Measurements from ENCODE around the gene PASK.

GRCh38 chr2:241129086-241129871 is 20.0 kb downstream of the PASK start:
- no peak for TF ChIP-seq CEBPB (IDR thresholded peaks at IDR 0.05; ENCODE audit: low read depth)
- no peak for TF ChIP-seq CTCF (IDR thresholded peaks at IDR 0.05 in 2 of 3, conservative IDR thresholded peaks at IDR 0.05 in 1 of 3; ENCODE audit: borderline replicate concordance in 1 of 3, insufficient read depth in 1 of 3, low read depth in 2 of 3, low read length in 2 of 3)
- no peak for TF ChIP-seq SRF (IDR thresholded peaks at IDR 0.05; ENCODE audit: low read depth)
- TF ChIP-seq POLR2AphosphoS5 (IDR thresholded peaks at IDR 0.05; ENCODE audit: low read depth, low read length), result no peak
- no peak for TF ChIP-seq EZH2 (IDR thresholded peaks at IDR 0.05)
- TF ChIP-seq POLR2A (IDR thresholded peaks at IDR 0.05; ENCODE audit: borderline replicate concordance, extremely low read depth, insufficient read depth, insufficient read length), result no peak
- no peak for TF ChIP-seq YY1 (IDR thresholded peaks at IDR 0.05; ENCODE audit: extremely low read depth, insufficient replicate concordance, low read depth, low read length)
- TF ChIP-seq MAX (IDR thresholded peaks at IDR 0.05), result no peak
- no peak for TF ChIP-seq ELF1 (IDR thresholded peaks at IDR 0.05; ENCODE audit: borderline replicate concordance, low read depth)
- no peak for TF ChIP-seq RAD21 (IDR thresholded peaks at IDR 0.05; ENCODE audit: low read depth)
- TF ChIP-seq ZNF274 (IDR thresholded peaks at IDR 0.05; ENCODE audit: low read depth, low read length), result no peak
- no peak for TF ChIP-seq SIN3A (IDR thresholded peaks at IDR 0.05; ENCODE audit: low read depth)

Measured in HCT116 (cell line).